B cell (primary cell): ENCODE data around the gene CAPN12. TPM values are rescaled to one million over a fixed set of nuclear protein-coding genes. Genes with fewer than 3 reads are reported as not detected.

Experiments used
- ATAC-seq: fragments of 200-7000 bp; cut with Tn5 transposase; one replicate; pipeline ENCODE4 v1.10.0; 2021; ENCODE audit warnings: low read depth, mild to moderate bottlenecking, moderate number of reproducible peaks, moderate library complexity
- CTCF ChIA-PET: fragments of 350-600 bp; sonication (Branson Sonifier 250); formaldehyde crosslinking; loops from one replicate; lab custom pipeline; 2021; ENCODE audit warnings: antibody characterized with exemption, inconsistent platforms; lab: Charles Lee
- POLR2A ChIA-PET: fragments of 350-600 bp; sonication (Branson Sonifier 250); formaldehyde crosslinking; loops from one replicate; lab custom pipeline; 2021; ENCODE audit warnings: antibody characterized with exemption; lab: Charles Lee
- DNase-seq: peaks from one replicate; pipeline ENCODE4 v3.0.0; 2013
- H2AFZ ChIP-seq: 2 replicates; pipeline ENCODE4 v1.6.1; 2012; ENCODE audit warnings: mild to moderate bottlenecking, low read depth, low read length; ENCODE audit not compliant: insufficient read depth, poor library complexity, severe bottlenecking
- H3K27ac ChIP-seq, 2 donors: 1 replicate in 1 of 2; 2 replicates in 1 of 2; pipeline ENCODE4 v1.5.1; 2012 to 2013; ENCODE audit warnings: low read length in 2 of 2, mild to moderate bottlenecking in 2 of 2, moderate library complexity in 1 of 2
- H3K27me3 ChIP-seq, 4 experiments: fragments of 200-600 bp in 1 of 4; sonication (generic) in 1 of 4; replicated peaks in 1 of 4; 1 replicate in 2 of 4; 2 replicates in 2 of 4; pipeline versions ENCODE4 v1.6.1 to v1.7.0; 2013 to 2016; ENCODE audit warnings: low read length in 3 of 4, mild to moderate bottlenecking in 2 of 4, mixed read lengths in 1 of 4, moderate library complexity in 1 of 4; ENCODE audit not compliant: insufficient read depth in 4 of 4, control insufficient read depth in 3 of 4; ENCODE audit errors: control extremely low read depth in 1 of 4
- H3K36me3 ChIP-seq, 2 experiments: replicated peaks in 1 of 2; 1 replicate in 1 of 2; 2 replicates in 1 of 2; pipeline versions ENCODE4 v1.6.1 to v1.7.1; 2013; ENCODE audit warnings: low read length in 1 of 2; ENCODE audit not compliant: insufficient read depth in 2 of 2, control insufficient read depth in 1 of 2; ENCODE audit errors: control extremely low read depth in 1 of 2, extremely low read depth in 1 of 2
- H3K4me1 ChIP-seq, 2 donors: fragments of 200-600 bp in 1 of 2; sonication (generic) in 1 of 2; 1 replicate in 1 of 2; 2 replicates in 1 of 2; pipeline versions ENCODE4 v1.5.1 to v1.6.1; 2013 to 2017; ENCODE audit warnings: low read length in 2 of 2; ENCODE audit not compliant: control insufficient read depth in 2 of 2, insufficient read depth in 2 of 2
- H3K4me2 ChIP-seq: replicated peaks from 2 replicates; pipeline ENCODE3; 2012; ENCODE audit warnings: mild to moderate bottlenecking, low read depth, low read length; ENCODE audit not compliant: poor library complexity, severe bottlenecking
- H3K4me3 ChIP-seq, 5 experiments: fragments of 200-600 bp in 1 of 5; sonication (generic) in 1 of 5; 1 replicate in 3 of 5; 2 replicates in 2 of 5; pipeline versions ENCODE4 v1.5.1 to v1.7.0; 2011 to 2016; ENCODE audit warnings: low read length in 4 of 5, mild to moderate bottlenecking in 4 of 5, low read depth in 2 of 5, control low read depth in 1 of 5, moderate library complexity in 1 of 5; ENCODE audit not compliant: insufficient read depth in 1 of 5; ENCODE audit errors: control extremely low read depth in 1 of 5, extremely low read depth in 1 of 5
- H3K79me2 ChIP-seq: fragments of 200-600 bp; sonication (generic); one replicate; pipeline ENCODE4 v1.6.0; 2016; ENCODE audit warnings: low read length; ENCODE audit not compliant: control insufficient read depth, insufficient read depth
- H3K9ac ChIP-seq: fragments of 200-600 bp; sonication (generic); 2 replicates; pipeline ENCODE4 v1.6.1; 2017; ENCODE audit warnings: mild to moderate bottlenecking, low read length, moderate library complexity
- H3K9me3 ChIP-seq, 3 donors: one replicate each; pipeline versions ENCODE4 v1.6.1 to v1.7.1; 2013; ENCODE audit warnings: low read length in 2 of 3; ENCODE audit not compliant: control insufficient read depth in 2 of 3, insufficient read depth in 1 of 3; ENCODE audit errors: control extremely low read depth in 1 of 3
- H4K20me1 ChIP-seq: 2 replicates; pipeline ENCODE4 v1.6.0; 2012; ENCODE audit warnings: mild to moderate bottlenecking, low read length; ENCODE audit not compliant: insufficient read depth, control insufficient read depth, poor library complexity, severe bottlenecking
- H3K27ac Mint-ChIP-seq: one replicate; pipeline ENCODE4 v1.8.0; 2021; ENCODE audit warnings: mixed read lengths
- H3K27me3 Mint-ChIP-seq: one replicate; pipeline ENCODE4 v1.8.0; 2021; ENCODE audit warnings: mixed read lengths
- H3K4me1 Mint-ChIP-seq: one replicate; pipeline ENCODE4 v1.8.0; 2021; ENCODE audit warnings: mixed read lengths
- H3K4me3 Mint-ChIP-seq: one replicate; pipeline ENCODE4 v1.8.0; 2021; ENCODE audit warnings: mixed read lengths
- H3K9me3 Mint-ChIP-seq: one replicate; pipeline ENCODE4 v1.8.0; 2022; ENCODE audit warnings: mixed read lengths; ENCODE audit not compliant: insufficient read depth
- CTCF ChIP-seq: fragments of 200-600 bp; IDR thresholded peaks from one replicate; pipeline ENCODE4 v1.8.0; 2022; ENCODE audit warnings: antibody characterized with exemption, mild to moderate bottlenecking
- EZH2 ChIP-seq: IDR thresholded peaks from 2 replicates; pipeline ENCODE4 v1.6.1; 2012; ENCODE audit warnings: borderline replicate concordance, low read depth, mild to moderate bottlenecking, moderate library complexity, low read length; ENCODE audit not compliant: insufficient read depth, poor library complexity, severe bottlenecking
- WGBS: methylation state at CpG from one replicate; pipeline ENCODE4 v1.1.5; 2013; ENCODE audit warnings: missing lambda C conversion rate; ENCODE audit not compliant: insufficient coverage; 5-methylcytosine and 5-hydroxymethylcytosine counted together
- intact Hi-C: fragments of 100-400 bp; cut with micrococcal nuclease; formaldehyde crosslinking; loops from one replicate; pipeline ENCODE4 v1.10.0; 2022
- polyA plus RNA-seq: library from polyadenylated mRNA; depleted of rRNA; stranded (reverse); fragments of >200 nt; gene quantifications from 2 replicates; pipeline ENCODE4 v1.2.3, GENCODE V29; 2012
- total RNA-seq, 2 donors: library from RNA; stranded (reverse); fragments of 120-200 nt in 1 of 2; gene quantifications; 1 replicate in 1 of 2; 2 replicates in 1 of 2; pipeline versions ENCODE4 v1.2.3 to v1.2.4, GENCODE V29; 2013 to 2022

The CAPN12 gene
- total and polyA plus RNA-seq, 2 donors (not counting 1 experiment from before 2014, with no cell fraction given): 28.6 to 104 TPM

DNA sequence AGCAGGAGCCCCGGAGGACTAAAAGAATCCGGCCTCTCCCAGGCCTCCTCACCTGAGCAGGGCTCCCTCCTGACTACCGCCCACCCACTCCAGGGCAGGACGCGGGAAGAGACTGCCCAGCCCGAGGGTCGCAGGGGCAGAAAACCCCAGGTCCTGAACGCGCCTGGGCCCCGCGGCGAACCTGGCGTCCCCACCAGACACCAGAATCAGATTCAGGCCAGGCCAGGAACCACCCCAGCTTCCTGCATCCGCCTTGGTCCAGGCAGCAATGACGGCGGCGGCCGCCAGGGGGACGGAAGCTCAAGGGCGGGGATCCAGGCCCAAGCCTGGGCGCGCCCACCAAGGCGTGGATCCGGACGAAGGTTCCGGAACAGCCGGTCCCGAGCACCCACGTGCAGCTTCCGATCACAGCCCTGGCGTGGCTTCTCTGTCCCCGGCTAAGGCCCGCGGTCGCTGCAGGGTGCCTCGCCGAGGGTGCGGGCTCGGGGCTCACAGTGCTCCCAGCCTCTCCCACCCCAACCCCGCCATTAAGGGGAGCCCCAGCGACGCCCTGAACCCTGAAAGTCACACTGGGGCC lies 25.4 kb upstream of the CAPN12 start:
- H3K9ac ChIP-seq: peak overlapping the region; percentile 62
- Mint-ChIP-seq H3K9me3 (no peaks in the 10 kb centered on the region), H3K27me3 (no peaks in the 10 kb centered on the region), H3K4me1 (peaks cover 11% of the 10 kb centered on the region), H3K4me3 (peak overlapping the region; percentile 81), H3K27ac (peak overlapping the region; percentile 89)
- no peaks in the 10 kb centered on the region for H3K27me3 ChIP-seq
- peak overlapping the region; percentile 91 for H2AFZ ChIP-seq
- WGBS: 7% methylated on average over 42 of the region's 42 CpGs
- H3K4me2 ChIP-seq: peak overlapping the region; percentile 77
- H3K9me3 ChIP-seq: peaks cover 0 to 5% (median 0%) of the 10 kb centered on the region in 3 donors
- intact Hi-C loops: loop anchor here (2.0 to 5.0 kb wide), 4 partner anchors 37 to 161 kb away; partner anchors contain the start of genes ECH1, MRPS12 and SARS2
- H3K4me3 ChIP-seq: peak overlapping the region in 4 of 5 experiments; percentile 40 to 59 (median 47)
- no peaks in the 10 kb centered on the region for H3K36me3 ChIP-seq
- no peaks in the 10 kb centered on the region for H3K79me2 ChIP-seq
- no peak for TF ChIP-seq EZH2
- TF ChIP-seq CTCF: peak; percentile 86
- no peaks in the 10 kb centered on the region for H4K20me1 ChIP-seq
- ATAC-seq (peak; percentile 91), DNase-seq (peak; percentile 95)
- H3K27ac ChIP-seq: peak overlapping the region; percentile 75 to 77
- ChIA-PET POLR2A (interaction anchor here (0.5 to 2.0 kb wide), 15 partner anchors 13 to 161 kb away, joined by 3 to 17 read pairs (median 5); partner anchors contain the start of genes ECH1, EIF3K, MRPS12 and SARS2), CTCF (interaction anchor here (0.8 to 2.0 kb wide), 27 partner anchors 9 to 367 kb away, joined by 3 to 24 read pairs (median 5); partner anchors contain the start of genes ECH1, EIF3K, FAM98C and MRPS12)
- peaks cover 6 to 12% of the 10 kb centered on the region in 2 donors for H3K4me1 ChIP-seq
